ENCODE results near the gene IQCC.
A peak's percentile ranks its signal among the peaks of the same experiment; 100 is the strongest.

Gene IQCC

GRCh38 chr1:32195972-32196823 lies 9.3 kb upstream of the IQCC start:
- no peak for DNase-seq (ENCODE audit: low spot score)

- DNase-seq (ENCODE audit: low spot score), result no peak
Measured at GRCh38 chr1:32197074-32197473, 8.4 kb upstream of the IQCC start.

GRCh38 chr1:32197837-32198236 lies 7.6 kb upstream of the IQCC start:
- no peak for DNase-seq (ENCODE audit: low spot score)

GRCh38 chr1:32198237-32199042 lies 7.0 kb upstream of the IQCC start:
- no peak for DNase-seq (ENCODE audit: low spot score)

GRCh38 chr1:32199043-32199716 lies 6.3 kb upstream of the IQCC start:
- DNase-seq (ENCODE audit: low spot score), result no peak

- no peak for DNase-seq (ENCODE audit: low spot score)
Measured at GRCh38 chr1:32199717-32200072, 5.8 kb upstream of the IQCC start.

- peak; percentile 82 for DNase-seq (ENCODE audit: low spot score)
Measured at GRCh38 chr1:32200226-32201010, 5.1 kb upstream of the IQCC start, which contains the start of gene CCDC28B. Gene CCDC28B, plus strand, starts transcription at chr1:32200595. Its CDS starts 1,341 bp downstream, at chr1:32201936.

GRCh38 chr1:32201011-32201855 lies 4.2 kb upstream of the IQCC start:
- DNase-seq (ENCODE audit: low spot score), result peak; percentile 62

- no peak for DNase-seq (ENCODE audit: low spot score)
Measured at GRCh38 chr1:32204943-32205361, 519 bp upstream of the IQCC start.

GRCh38 chr1:32208469-32208868 lies 3.0 kb downstream of the IQCC start:
- DNase-seq (ENCODE audit: low spot score), result peak; percentile 45

GRCh38 chr1:32208891-32209328 lies 3.4 kb downstream of the IQCC start, which contains the start of gene DCDC2B:
Gene DCDC2B, plus strand, starts transcription at chr1:32209089. Its CDS starts 5 bp downstream, at chr1:32209094.
- no peak for DNase-seq (ENCODE audit: low spot score)

- peak; percentile 69 for DNase-seq (ENCODE audit: low spot score)
Measured at GRCh38 chr1:32215629-32216480, 10.4 kb downstream of the IQCC start.

- DNase-seq (ENCODE audit: low spot score), result no peak
Measured at GRCh38 chr1:32216566-32216965, 11.1 kb downstream of the IQCC start.

- no peak for DNase-seq (ENCODE audit: low spot score)
Measured at GRCh38 chr1:32219022-32219421, 13.6 kb downstream of the IQCC start.

GRCh38 chr1:32220746-32221580 lies 15.5 kb downstream of the IQCC start:
- no peak for DNase-seq (ENCODE audit: low spot score)

GRCh38 chr1:32221581-32221979 lies 16.1 kb downstream of the IQCC start:
- no peak for DNase-seq (ENCODE audit: low spot score)

GRCh38 chr1:32221980-32222755 lies 16.7 kb downstream of the IQCC start, which contains the start of the genes EIF3I and TMEM234:
Gene EIF3I, plus strand, starts transcription at chr1:32222407. Its CDS starts 35 bp downstream, at chr1:32222442.
Gene TMEM234, minus strand, starts transcription at chr1:32222353. Its CDS starts 31 bp downstream, at chr1:32222322.
- DNase-seq (ENCODE audit: low spot score), result peak; percentile 92

- DNase-seq (ENCODE audit: low spot score), result no peak
Measured at GRCh38 chr1:32223683-32224082, 18.2 kb downstream of the IQCC start.
